ENCODE results near the gene LRP1-AS. TPM values are rescaled to one million over a fixed set of nuclear protein-coding genes. Genes with fewer than 3 reads are reported as not detected.

Gene LRP1-AS
- total RNA-seq, 2 experiments from 2014 or later: not detected

- POLR2A ChIA-PET: no interaction called here
- peaks cover 14% of the 10 kb centered on the region for H3K4me1 Mint-ChIP-seq
- no peaks in the 10 kb centered on the region for H3K36me3 Mint-ChIP-seq (ENCODE audit: low read depth)
- CTCF ChIA-PET: interaction anchor here (0.6 kb wide), 1 partner anchor 398 kb away, joined by 4 read pairs; no protein-coding TSS in a partner anchor
- no peak overlapping the region for H3K27ac Mint-ChIP-seq
- no peaks in the 10 kb centered on the region for H3K9me3 Mint-ChIP-seq
- no peak for DNase-seq
- H3K27me3 Mint-ChIP-seq: no peaks in the 10 kb centered on the region
- H3K4me3 Mint-ChIP-seq: no peak overlapping the region
Observed at GRCh38 chr12:57154076-57154475, 6.7 kb upstream of the LRP1-AS start.

- Mint-ChIP-seq H3K4me1 (peaks cover 14% of the 10 kb centered on the region), H3K9me3 (no peaks in the 10 kb centered on the region), H3K27me3 (no peaks in the 10 kb centered on the region), H3K36me3 (ENCODE audit: low read depth) (no peaks in the 10 kb centered on the region), H3K27ac (no peak overlapping the region), H3K4me3 (no peak overlapping the region)
- ChIA-PET POLR2A (no interaction called here), CTCF (interaction anchor here (0.6 kb wide), 1 partner anchor 397 kb away, joined by 4 read pairs; no protein-coding TSS in a partner anchor)
- DNase-seq: no peak
Observed at GRCh38 chr12:57153415-57153997, 6.1 kb upstream of the LRP1-AS start.

GRCh38 chr12:57152639-57153038 lies 5.2 kb upstream of the LRP1-AS start:
- Mint-ChIP-seq H3K27ac (no peak overlapping the region), H3K4me1 (peaks cover 7% of the 10 kb centered on the region), H3K27me3 (no peaks in the 10 kb centered on the region), H3K4me3 (no peak overlapping the region), H3K36me3 (ENCODE audit: low read depth) (no peaks in the 10 kb centered on the region), H3K9me3 (no peaks in the 10 kb centered on the region)
- POLR2A ChIA-PET: no interaction called here
- CTCF ChIA-PET: interaction anchor here (1.0 kb wide), 1 partner anchor 23 kb away, joined by 3 read pairs; no protein-coding TSS in a partner anchor
- no peak for DNase-seq

GRCh38 chr12:57151741-57152630 lies 4.6 kb upstream of the LRP1-AS start:
- H3K9me3 Mint-ChIP-seq: no peaks in the 10 kb centered on the region
- H3K4me1 Mint-ChIP-seq: peaks cover 4% of the 10 kb centered on the region
- H3K27ac Mint-ChIP-seq: no peak overlapping the region
- H3K4me3 Mint-ChIP-seq: no peak overlapping the region
- no peaks in the 10 kb centered on the region for H3K27me3 Mint-ChIP-seq
- ChIA-PET POLR2A (no interaction called here), CTCF (interaction anchor here (1.0 kb wide), 1 partner anchor 24 kb away, joined by 3 read pairs; no protein-coding TSS in a partner anchor)
- no peak for DNase-seq
- H3K36me3 Mint-ChIP-seq (ENCODE audit: low read depth): no peaks in the 10 kb centered on the region

- DNase-seq: no peak
- CTCF ChIA-PET: interaction anchor here (1.0 to 2.5 kb wide), 4 partner anchors 21 to 39 kb away, joined by 3 to 10 read pairs (median 4); partner anchors contain the start of gene STAT6
- H3K4me1 Mint-ChIP-seq: no peaks in the 10 kb centered on the region
- H3K9me3 Mint-ChIP-seq: no peaks in the 10 kb centered on the region
- no peaks in the 10 kb centered on the region for H3K27me3 Mint-ChIP-seq
- no peak overlapping the region for H3K4me3 Mint-ChIP-seq
- H3K27ac Mint-ChIP-seq: no peak overlapping the region
- POLR2A ChIA-PET: no interaction called here
- H3K36me3 Mint-ChIP-seq (ENCODE audit: low read depth): no peaks in the 10 kb centered on the region
Observed at GRCh38 chr12:57150400-57151000, 3.1 kb upstream of the LRP1-AS start.

GRCh38 chr12:57149245-57149900 lies 2.0 kb upstream of the LRP1-AS start:
- ChIA-PET CTCF (interaction anchor here (1.0 to 2.5 kb wide), 8 partner anchors 20 to 94 kb away, joined by 3 to 10 read pairs (median 4); partner anchors contain the start of gene STAT6), POLR2A (no interaction called here)
- Mint-ChIP-seq H3K27ac (no peak overlapping the region), H3K36me3 (ENCODE audit: low read depth) (no peaks in the 10 kb centered on the region), H3K4me1 (no peaks in the 10 kb centered on the region), H3K9me3 (no peaks in the 10 kb centered on the region), H3K4me3 (no peak overlapping the region), H3K27me3 (no peaks in the 10 kb centered on the region)
- no peak for DNase-seq

- H3K4me3 Mint-ChIP-seq: no peak overlapping the region
- H3K27me3 Mint-ChIP-seq: no peaks in the 10 kb centered on the region
- no peaks in the 10 kb centered on the region for H3K9me3 Mint-ChIP-seq
- H3K4me1 Mint-ChIP-seq: peaks cover under 1% of the 10 kb centered on the region
- ChIA-PET CTCF (interaction anchor here (0.9 to 2.5 kb wide), 6 partner anchors 21 to 95 kb away, joined by 3 to 10 read pairs (median 4); partner anchors contain the start of genes NXPH4 and STAT6), POLR2A (no interaction called here)
- no peaks in the 10 kb centered on the region for H3K36me3 Mint-ChIP-seq (ENCODE audit: low read depth)
- DNase-seq: no peak
- H3K27ac Mint-ChIP-seq: no peak overlapping the region
Observed at GRCh38 chr12:57148469-57149244, 1.2 kb upstream of the LRP1-AS start.

GRCh38 chr12:57146092-57146491 lies 1.3 kb downstream of the LRP1-AS start:
- Mint-ChIP-seq H3K27ac (no peak overlapping the region), H3K9me3 (no peaks in the 10 kb centered on the region), H3K27me3 (no peaks in the 10 kb centered on the region), H3K4me1 (peaks cover 8% of the 10 kb centered on the region), H3K4me3 (no peak overlapping the region), H3K36me3 (ENCODE audit: low read depth) (no peaks in the 10 kb centered on the region)
- ChIA-PET POLR2A (no interaction called here), CTCF (interaction anchor here (0.6 to 2.4 kb wide), 6 partner anchors 14 to 505 kb away, joined by 3 to 7 read pairs (median 4); no protein-coding TSS in a partner anchor)
- DNase-seq: no peak

- Mint-ChIP-seq H3K27me3 (no peaks in the 10 kb centered on the region), H3K27ac (no peak overlapping the region), H3K9me3 (no peaks in the 10 kb centered on the region), H3K4me3 (no peak overlapping the region), H3K36me3 (ENCODE audit: low read depth) (no peaks in the 10 kb centered on the region), H3K4me1 (peaks cover 8% of the 10 kb centered on the region)
- CTCF ChIA-PET: interaction anchor here (0.6 to 2.4 kb wide), 5 partner anchors 14 to 504 kb away, joined by 3 to 7 read pairs (median 4); no protein-coding TSS in a partner anchor
- no peak for DNase-seq
- POLR2A ChIA-PET: no interaction called here
Observed at GRCh38 chr12:57145460-57146059, 1.9 kb downstream of the LRP1-AS start.

GRCh38 chr12:57143454-57143853 lies 4.0 kb downstream of the LRP1-AS start:
- ChIA-PET CTCF (no interaction called here), POLR2A (no interaction called here)
- Mint-ChIP-seq H3K4me3 (no peak overlapping the region), H3K36me3 (ENCODE audit: low read depth) (no peaks in the 10 kb centered on the region), H3K27ac (peak overlapping the region; percentile 63), H3K4me1 (peaks cover 8% of the 10 kb centered on the region), H3K9me3 (no peaks in the 10 kb centered on the region), H3K27me3 (no peaks in the 10 kb centered on the region)
- peak; percentile 14 for DNase-seq

GRCh38 chr12:57142727-57143126 lies 4.7 kb downstream of the LRP1-AS start:
- H3K9me3 Mint-ChIP-seq: no peaks in the 10 kb centered on the region
- peaks cover 8% of the 10 kb centered on the region for H3K4me1 Mint-ChIP-seq
- no peak overlapping the region for H3K27ac Mint-ChIP-seq
- H3K36me3 Mint-ChIP-seq (ENCODE audit: low read depth): no peaks in the 10 kb centered on the region
- ChIA-PET POLR2A (no interaction called here), CTCF (no interaction called here)
- H3K27me3 Mint-ChIP-seq: no peaks in the 10 kb centered on the region
- no peak overlapping the region for H3K4me3 Mint-ChIP-seq
- no peak for DNase-seq

GRCh38 chr12:57142121-57142520 lies 5.3 kb downstream of the LRP1-AS start:
- H3K9me3 Mint-ChIP-seq: no peaks in the 10 kb centered on the region
- POLR2A ChIA-PET: interaction anchor here (0.5 kb wide), 1 partner anchor 159 kb away, joined by 3 read pairs; no protein-coding TSS in a partner anchor
- CTCF ChIA-PET: no interaction called here
- no peaks in the 10 kb centered on the region for H3K36me3 Mint-ChIP-seq (ENCODE audit: low read depth)
- H3K27me3 Mint-ChIP-seq: no peaks in the 10 kb centered on the region
- H3K4me1 Mint-ChIP-seq: peaks cover 8% of the 10 kb centered on the region
- no peak overlapping the region for H3K4me3 Mint-ChIP-seq
- no peak overlapping the region for H3K27ac Mint-ChIP-seq
- no peak for DNase-seq
